HFF-Myc (cell line): Measurements from ENCODE around the gene RPTOR.

ENCODE experiments used
- DNase-seq: peaks from one replicate; pipeline ENCODE4 v3.0.0-alpha.2; 2011; ENCODE audit warnings: low read depth; ENCODE audit errors: extremely low read depth
- H3K4me3 ChIP-seq: replicated peaks from 2 replicates; pipeline ENCODE4 v1.5.1; 2011; ENCODE audit warnings: low read depth, mild to moderate bottlenecking, control low read depth, low read length
- CTCF ChIP-seq: IDR thresholded peaks from 2 replicates; pipeline ENCODE4 v1.5.1; 2012; ENCODE audit warnings: mild to moderate bottlenecking, low read depth, low read length, control low read depth; ENCODE audit errors: missing control alignments

The RPTOR gene

DNA sequence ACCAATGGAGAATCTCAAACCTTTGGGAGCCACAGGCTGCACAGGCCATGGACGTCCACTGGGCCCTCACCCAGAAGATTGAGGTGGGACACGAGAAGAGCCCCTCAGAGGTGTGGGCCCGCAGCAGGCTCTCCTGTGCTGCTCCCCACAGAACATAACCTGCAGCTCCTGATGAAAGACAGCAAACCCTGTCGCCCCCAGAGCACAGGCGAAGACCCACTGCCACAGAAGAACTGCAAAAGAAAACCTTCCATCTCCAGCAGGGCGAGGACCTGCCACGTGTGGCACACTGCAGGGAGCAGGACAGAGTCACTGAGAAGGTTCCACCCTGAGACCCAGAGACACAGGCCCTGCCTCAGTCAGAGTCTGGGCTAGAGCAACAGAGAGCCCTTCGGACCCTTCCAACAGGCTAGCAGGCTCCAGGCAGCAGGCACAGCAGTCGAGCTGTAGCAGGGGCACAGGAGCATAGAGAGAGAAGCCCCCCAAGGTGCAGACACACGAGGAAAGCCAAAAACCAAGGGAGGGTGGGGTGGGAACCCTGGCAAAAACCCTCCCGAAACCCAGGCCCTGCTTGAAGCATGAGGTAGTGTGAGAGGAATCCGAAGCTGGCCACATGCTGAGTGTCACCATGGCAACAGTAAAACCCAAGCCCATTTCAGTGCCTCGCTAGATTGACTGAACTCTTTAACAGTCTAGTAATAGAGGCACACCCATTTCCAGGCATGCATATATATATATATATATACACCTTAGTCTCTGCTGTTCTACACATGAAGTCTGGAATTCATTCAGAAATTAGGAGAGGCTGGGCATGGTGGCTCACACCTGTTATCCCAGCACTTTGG is 387.0 kb downstream of the RPTOR start:
- TF ChIP-seq CTCF, result no peak
- peak; percentile 57 for DNase-seq

DNA sequence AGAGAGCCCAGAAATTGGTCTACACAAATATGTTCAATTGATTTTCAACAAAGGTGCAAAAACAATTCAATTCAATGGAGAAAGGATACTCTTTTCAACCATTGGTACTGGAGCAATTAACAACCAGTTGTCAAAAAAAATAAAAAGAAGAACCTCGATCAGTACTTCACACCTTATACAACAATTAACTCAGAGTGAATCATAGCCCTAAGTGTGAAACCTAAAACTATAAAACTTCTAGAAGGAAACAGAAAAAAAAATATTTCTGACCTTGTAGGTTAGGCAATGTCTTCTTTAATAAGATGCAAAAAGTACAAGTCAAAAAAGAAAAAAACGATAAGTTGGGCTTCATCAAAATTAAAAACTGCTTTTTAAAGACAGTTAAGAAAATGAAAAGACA is 390.9 kb downstream of the RPTOR start:
- no peak for DNase-seq
- no peak for TF ChIP-seq CTCF
- H3K4me3 ChIP-seq, result no peak overlapping the region

More for the DNA sequence above, 387.0 kb downstream of the RPTOR start:
- H3K4me3 ChIP-seq, result no peak overlapping the region

- TF ChIP-seq CTCF, result no peak
- H3K4me3 ChIP-seq, result no peak overlapping the region
- no peak for DNase-seq
Observed at GRCh38 chr17:80936218-80936617, 391.6 kb downstream of the RPTOR start.

DNA sequence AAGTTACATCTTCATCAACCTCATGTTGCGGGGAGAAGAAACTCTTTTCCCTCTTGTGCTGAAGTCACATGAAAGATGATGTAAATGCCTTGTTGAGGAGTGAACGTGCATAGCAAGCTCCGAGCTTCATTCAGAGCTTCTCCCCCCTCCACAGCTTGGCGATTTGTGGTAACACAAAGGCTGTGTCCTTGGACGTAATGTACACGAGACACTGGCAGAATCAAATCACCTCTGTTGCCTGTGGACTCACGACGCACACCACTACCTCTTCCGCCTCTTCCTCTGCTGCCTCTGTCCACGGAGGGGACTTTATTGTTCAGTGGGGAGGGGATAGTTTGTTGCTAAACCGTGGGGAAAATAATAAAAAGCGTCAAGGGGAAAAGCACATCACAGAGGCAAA is 392.1 kb downstream of the RPTOR start:
- H3K4me3 ChIP-seq, result no peak overlapping the region
- no peak for TF ChIP-seq CTCF
- DNase-seq, result no peak

GRCh38 chr17:80937462-80938381 is 393.1 kb downstream of the RPTOR start:
- no peak for DNase-seq
- H3K4me3 ChIP-seq, result no peak overlapping the region
- TF ChIP-seq CTCF, result no peak

DNA sequence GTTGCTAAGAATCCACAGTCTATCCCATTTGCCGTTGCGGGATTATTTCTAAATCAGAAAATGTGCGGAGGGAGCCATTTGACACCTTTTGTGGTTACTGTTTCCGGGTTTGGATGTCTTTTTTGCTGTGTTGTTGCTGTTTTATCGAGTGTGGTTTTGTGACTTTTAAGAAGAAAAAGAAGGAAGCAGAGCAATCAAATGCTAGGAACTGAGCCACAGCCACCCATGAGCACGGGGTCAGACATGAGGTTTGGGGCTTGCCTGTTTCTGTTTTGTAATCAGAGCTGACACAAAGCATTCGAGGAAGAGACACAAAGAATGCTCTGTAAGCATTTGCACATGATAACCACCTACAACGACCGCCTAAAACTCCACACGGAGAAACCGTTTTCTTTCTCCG is 393.9 kb downstream of the RPTOR start:
- H3K4me3 ChIP-seq, result no peak overlapping the region
- TF ChIP-seq CTCF, result no peak
- DNase-seq, result no peak
